ENCODE measurements around the gene PREB.

PREB gene

DNA sequence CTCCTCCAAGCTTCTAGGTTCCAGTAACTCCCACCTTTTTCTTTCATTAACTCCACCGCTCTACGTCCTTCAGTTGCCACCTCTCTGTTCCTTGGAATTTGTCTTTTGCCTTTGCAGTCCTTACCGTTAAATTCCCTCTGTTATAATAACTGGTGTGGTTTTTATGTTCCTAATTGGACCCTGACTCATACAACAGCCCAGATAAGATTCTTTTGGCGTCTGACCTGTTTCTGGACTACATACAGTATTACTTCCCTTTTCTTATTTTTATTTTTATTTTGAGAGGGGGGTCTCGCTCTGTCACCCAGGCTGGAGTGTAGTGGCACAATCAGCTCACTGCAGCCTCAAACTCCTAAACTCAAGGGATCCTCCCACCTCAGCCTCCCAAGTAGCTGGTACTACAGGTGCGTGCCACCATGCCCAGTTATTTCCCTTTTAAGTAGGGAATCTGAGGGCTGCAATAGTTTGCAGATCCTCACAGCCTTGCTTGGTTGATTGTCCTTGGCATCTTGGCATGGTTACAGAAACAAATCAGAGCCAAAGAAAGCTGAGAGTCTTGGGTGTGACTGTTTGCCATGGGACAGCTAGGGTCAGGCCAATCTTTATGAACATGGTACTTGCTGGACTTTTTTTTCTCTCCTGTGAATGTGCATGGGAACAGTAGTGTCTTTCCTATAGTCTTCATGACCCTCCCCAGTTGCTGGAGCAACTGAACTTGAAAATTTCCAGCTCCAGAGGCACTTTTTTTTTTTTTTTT lies 36.3 kb upstream of the PREB start:
- peak overlapping the region; percentile 92 for H2AFZ ChIP-seq (ENCODE audit: low read length)

DNA sequence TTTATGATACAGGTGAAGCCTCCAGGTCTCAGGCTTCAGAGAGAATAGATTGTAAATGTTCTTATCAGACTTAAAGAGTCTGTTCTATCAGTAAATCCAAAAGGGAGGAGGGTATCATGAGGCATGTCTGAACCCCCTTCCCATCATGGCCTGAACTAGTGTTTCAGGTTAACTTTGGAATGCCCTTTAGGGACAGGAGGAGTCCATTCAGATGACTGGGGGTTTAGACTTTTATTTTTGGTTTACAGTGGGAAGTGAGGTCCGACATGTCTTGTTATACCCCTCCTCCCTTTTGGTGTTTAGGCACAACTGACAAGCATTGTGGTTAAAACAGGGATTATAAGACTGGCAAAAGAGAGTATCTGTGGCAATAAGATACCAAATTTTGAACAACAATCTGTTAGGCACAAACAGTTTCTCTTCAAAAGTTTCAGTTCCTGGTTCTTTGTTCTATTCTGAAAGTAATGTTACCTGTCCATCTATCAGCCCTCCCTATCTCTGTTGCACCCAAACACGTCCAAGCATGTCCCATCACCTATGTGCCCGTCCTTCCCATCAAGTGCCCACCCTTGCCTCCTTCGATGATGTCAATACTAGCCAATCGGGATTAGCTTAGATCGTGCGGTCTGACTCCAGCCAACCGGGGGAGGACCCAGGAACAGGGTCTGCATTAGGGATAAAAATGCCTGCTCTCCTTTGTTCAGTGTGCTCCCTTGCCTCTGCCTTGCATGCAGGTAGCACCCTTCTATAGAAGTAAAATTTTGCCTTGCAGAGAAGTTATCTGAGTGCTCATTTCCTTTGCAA lies 30.7 kb upstream of the PREB start:
- H4K20me1 ChIP-seq (ENCODE audit: insufficient read depth, low read length, poor library complexity, severe bottlenecking): no peaks in the 10 kb centered on the region
- H3K4me2 ChIP-seq (ENCODE audit: low read depth, low read length, poor library complexity, severe bottlenecking): no peak overlapping the region
- no peaks in the 10 kb centered on the region for H3K27me3 ChIP-seq (ENCODE audit: insufficient read depth, low read length, poor library complexity, severe bottlenecking)
- no peaks in the 10 kb centered on the region for H3K4me1 ChIP-seq (ENCODE audit: insufficient read depth, low read length, poor library complexity, severe bottlenecking)
- no peaks in the 10 kb centered on the region for H3K9me2 ChIP-seq (replicated peaks; ENCODE audit: low read depth, low read length)
- H3K79me2 ChIP-seq (ENCODE audit: insufficient read depth, low read length): no peaks in the 10 kb centered on the region
- H3K9ac ChIP-seq (ENCODE audit: low read depth, low read length, poor library complexity, severe bottlenecking): no peak overlapping the region
- H3F3A ChIP-seq (ENCODE audit: low read depth): no peaks in the 10 kb centered on the region
- TF ChIP-seq EZH2phosphoT487 (IDR thresholded peaks at IDR 0.05; ENCODE audit: borderline replicate concordance): no peak
- TF ChIP-seq, protein P1, sequence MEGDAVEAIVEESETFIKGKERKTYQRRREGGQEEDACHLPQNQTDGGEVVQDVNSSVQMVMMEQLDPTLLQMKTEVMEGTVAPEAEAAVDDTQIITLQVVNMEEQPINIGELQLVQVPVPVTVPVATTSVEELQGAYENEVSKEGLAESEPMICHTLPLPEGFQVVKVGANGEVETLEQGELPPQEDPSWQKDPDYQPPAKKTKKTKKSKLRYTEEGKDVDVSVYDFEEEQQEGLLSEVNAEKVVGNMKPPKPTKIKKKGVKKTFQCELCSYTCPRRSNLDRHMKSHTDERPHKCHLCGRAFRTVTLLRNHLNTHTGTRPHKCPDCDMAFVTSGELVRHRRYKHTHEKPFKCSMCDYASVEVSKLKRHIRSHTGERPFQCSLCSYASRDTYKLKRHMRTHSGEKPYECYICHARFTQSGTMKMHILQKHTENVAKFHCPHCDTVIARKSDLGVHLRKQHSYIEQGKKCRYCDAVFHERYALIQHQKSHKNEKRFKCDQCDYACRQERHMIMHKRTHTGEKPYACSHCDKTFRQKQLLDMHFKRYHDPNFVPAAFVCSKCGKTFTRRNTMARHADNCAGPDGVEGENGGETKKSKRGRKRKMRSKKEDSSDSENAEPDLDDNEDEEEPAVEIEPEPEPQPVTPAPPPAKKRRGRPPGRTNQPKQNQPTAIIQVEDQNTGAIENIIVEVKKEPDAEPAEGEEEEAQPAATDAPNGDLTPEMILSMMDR (conservative IDR thresholded peaks at IDR 0.05; ENCODE audit: low read length): no peak
- 0 out of 2 replicates have a peak overlapping the region, but pooled peaks have one; percentile 41 for H2AFZ ChIP-seq (ENCODE audit: low read length)
- no peaks in the 10 kb centered on the region for H3K36me3 ChIP-seq (ENCODE audit: insufficient read depth, low read length)
- H3K4me3 ChIP-seq (ENCODE audit: low read length, poor library complexity, severe bottlenecking): no peak overlapping the region
- no peaks in the 10 kb centered on the region for H3K9me3 ChIP-seq (ENCODE audit: insufficient read depth, low read depth, low read length)

More for the DNA sequence above, 36.3 kb upstream of the PREB start:
- no peak overlapping the region for H3K9ac ChIP-seq (ENCODE audit: low read depth, low read length, poor library complexity, severe bottlenecking)
- peak overlapping the region; percentile 69 for H3K4me3 ChIP-seq (ENCODE audit: low read length, poor library complexity, severe bottlenecking)
- peak overlapping the region; percentile 73 for H3K4me2 ChIP-seq (ENCODE audit: low read depth, low read length, poor library complexity, severe bottlenecking)
- H3K9me3 ChIP-seq (ENCODE audit: insufficient read depth, low read depth, low read length): no peaks in the 10 kb centered on the region
- H3K36me3 ChIP-seq (ENCODE audit: insufficient read depth, low read length): no peaks in the 10 kb centered on the region
- H3K4me1 ChIP-seq (ENCODE audit: insufficient read depth, low read length, poor library complexity, severe bottlenecking): no peaks in the 10 kb centered on the region
- no peaks in the 10 kb centered on the region for H4K20me1 ChIP-seq (ENCODE audit: insufficient read depth, low read length, poor library complexity, severe bottlenecking)
- H3F3A ChIP-seq (ENCODE audit: low read depth): no peaks in the 10 kb centered on the region
- no peaks in the 10 kb centered on the region for H3K79me2 ChIP-seq (ENCODE audit: insufficient read depth, low read length)
- no peaks in the 10 kb centered on the region for H3K9me2 ChIP-seq (replicated peaks; ENCODE audit: low read depth, low read length)
- H3K27me3 ChIP-seq (ENCODE audit: insufficient read depth, low read length, poor library complexity, severe bottlenecking): no peaks in the 10 kb centered on the region
- TF ChIP-seq, protein P1 (conservative IDR thresholded peaks at IDR 0.05; ENCODE audit: low read length): no peak
- TF ChIP-seq EZH2phosphoT487 (IDR thresholded peaks at IDR 0.05; ENCODE audit: borderline replicate concordance): no peak

DNA sequence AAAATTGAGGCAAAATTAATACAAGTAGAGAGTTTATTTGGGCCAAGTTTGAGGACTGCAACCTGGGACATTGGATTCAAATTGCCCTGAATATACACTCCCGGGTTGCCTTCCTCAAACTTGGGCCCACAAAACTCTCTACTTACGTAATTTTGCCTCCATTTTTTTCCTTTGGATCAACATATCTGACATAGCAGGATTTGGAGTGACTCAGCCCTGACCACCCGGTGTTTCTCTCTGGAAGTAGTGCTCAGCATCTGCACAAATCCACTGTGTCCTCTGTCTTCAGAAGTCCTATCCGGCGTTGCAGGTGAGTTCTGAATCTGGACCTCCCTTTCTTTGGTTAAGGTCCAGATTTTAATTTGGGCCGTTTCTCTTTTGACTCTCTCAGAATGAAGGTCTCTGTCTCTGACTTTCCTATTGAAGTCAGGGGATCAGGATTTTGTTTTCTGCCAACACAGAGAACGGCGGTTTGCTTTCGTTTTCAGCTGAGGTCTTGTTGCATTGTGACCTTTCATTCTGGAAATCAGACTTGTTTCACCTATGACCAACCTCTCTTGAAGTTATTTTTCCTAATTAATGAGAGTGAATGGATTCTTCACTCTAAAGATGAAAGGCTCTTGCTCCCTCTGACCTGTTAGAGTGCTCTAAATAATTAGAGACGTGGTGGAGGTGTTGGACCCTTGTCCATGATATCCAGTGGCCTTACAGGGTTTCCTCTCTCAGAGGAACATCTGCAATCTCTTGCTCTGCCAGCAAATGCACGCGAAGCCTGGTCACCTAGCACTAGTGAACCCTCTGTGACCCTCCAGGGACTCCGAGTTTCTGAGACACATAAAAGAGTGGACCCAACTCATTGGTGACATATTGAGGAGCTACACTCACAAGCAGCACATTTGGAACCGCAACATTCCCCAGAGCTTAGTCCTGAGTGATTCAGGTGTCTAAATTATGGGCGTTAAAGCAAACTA lies 28.0 kb upstream of the PREB start:
- Histone ChIP-seq H3K4me1 (ENCODE audit: insufficient read depth, low read length, poor library complexity, severe bottlenecking) (no peaks in the 10 kb centered on the region), H3K27me3 (ENCODE audit: insufficient read depth, low read length, poor library complexity, severe bottlenecking) (no peaks in the 10 kb centered on the region), H2AFZ (ENCODE audit: low read length) (no peak overlapping the region), H3K9me2 (replicated peaks; ENCODE audit: low read depth, low read length) (no peaks in the 10 kb centered on the region), H3K4me2 (ENCODE audit: low read depth, low read length, poor library complexity, severe bottlenecking) (no peak overlapping the region), H3F3A (ENCODE audit: low read depth) (no peaks in the 10 kb centered on the region), H3K9ac (ENCODE audit: low read depth, low read length, poor library complexity, severe bottlenecking) (no peak overlapping the region), H4K20me1 (ENCODE audit: insufficient read depth, low read length, poor library complexity, severe bottlenecking) (no peaks in the 10 kb centered on the region), H3K79me2 (ENCODE audit: insufficient read depth, low read length) (no peaks in the 10 kb centered on the region), H3K9me3 (ENCODE audit: insufficient read depth, low read depth, low read length) (no peaks in the 10 kb centered on the region), H3K4me3 (ENCODE audit: low read length, poor library complexity, severe bottlenecking) (no peak overlapping the region), H3K36me3 (ENCODE audit: insufficient read depth, low read length) (no peaks in the 10 kb centered on the region)
- TF ChIP-seq EZH2phosphoT487 (IDR thresholded peaks at IDR 0.05; ENCODE audit: borderline replicate concordance): no peak
- TF ChIP-seq, protein P1 (conservative IDR thresholded peaks at IDR 0.05; ENCODE audit: low read length): no peak
